Central memory CD8-positive, alpha-beta T cell (primary cell): ENCODE data around the gene DNAJB13.
"Not testable (repeated sequence)": the region's sequence is repeated elsewhere in the genome, so short reads cannot be mapped to it uniquely, and the experiment has no call there.

Experiments
- ATAC-seq: fragments of 150-1000 bp; cut with Tn5 transposase; replicated peaks from 2 replicates; pipeline ENCODE4 v1.10.0; 2022; ENCODE audit warnings: mild to moderate bottlenecking, moderate FRiP score, moderate number of reproducible peaks; ENCODE audit not compliant: poor library complexity, severe bottlenecking; ENCODE audit errors: extremely low read depth
- DNase-seq, 2 donors: peaks; one replicate each; pipeline ENCODE4 v3.0.0; 2021; ENCODE audit warnings: low spot score in 2 of 2
- H3K27ac Mint-ChIP-seq: one replicate; pipeline ENCODE4 v1.8.0; 2022; ENCODE audit warnings: low read depth, mild to moderate bottlenecking, moderate library complexity, mixed read lengths
- H3K27me3 Mint-ChIP-seq: one replicate; pipeline ENCODE4 v1.8.0; 2022; ENCODE audit warnings: mixed read lengths
- H3K36me3 Mint-ChIP-seq: one replicate; pipeline ENCODE4 v1.8.0; 2022; ENCODE audit warnings: mild to moderate bottlenecking, moderate library complexity, mixed read lengths; ENCODE audit not compliant: insufficient read depth
- H3K4me1 Mint-ChIP-seq: one replicate; pipeline ENCODE4 v1.8.0; 2022; ENCODE audit warnings: mixed read lengths
- H3K4me3 Mint-ChIP-seq: one replicate; pipeline ENCODE4 v1.8.0; 2022; ENCODE audit warnings: mild to moderate bottlenecking, moderate library complexity, mixed read lengths
- H3K9me3 Mint-ChIP-seq: one replicate; pipeline ENCODE4 v1.8.0; 2022; ENCODE audit warnings: mixed read lengths

Gene DNAJB13

GRCh38 chr11:73983741-73984538 is 33.1 kb downstream of the DNAJB13 start:
- Mint-ChIP-seq H3K27me3 (no peaks in the 10 kb centered on the region), H3K36me3 (peaks cover 46% of the 10 kb centered on the region), H3K4me3 (peak overlapping the region; percentile 100), H3K4me1 (peaks cover 45% of the 10 kb centered on the region), H3K9me3 (no peaks in the 10 kb centered on the region), H3K27ac (peak overlapping the region; percentile 100)
- ATAC-seq, result no peak
- DNase-seq, result no peak

- not testable (repeated sequence) for H3K27ac Mint-ChIP-seq, ATAC-seq, H3K27me3 Mint-ChIP-seq, H3K9me3 Mint-ChIP-seq, DNase-seq, H3K4me3 Mint-ChIP-seq
- H3K36me3 Mint-ChIP-seq, result peaks cover 32% of the 10 kb centered on the region
- peaks cover 29% of the 10 kb centered on the region for H3K4me1 Mint-ChIP-seq
Observed at GRCh38 chr11:73985661-73986060, 34.8 kb downstream of the DNAJB13 start.

GRCh38 chr11:73988227-73988626 is 37.4 kb downstream of the DNAJB13 start:
- H3K27me3 Mint-ChIP-seq, result no peaks in the 10 kb centered on the region
- no peak for DNase-seq
- ATAC-seq, result no peak
- H3K9me3 Mint-ChIP-seq, result no peaks in the 10 kb centered on the region
- H3K27ac Mint-ChIP-seq, result no peak overlapping the region
- no peak overlapping the region for H3K4me3 Mint-ChIP-seq
- peaks cover 14% of the 10 kb centered on the region for H3K4me1 Mint-ChIP-seq
- peaks cover 7% of the 10 kb centered on the region for H3K36me3 Mint-ChIP-seq

GRCh38 chr11:73989156-73989555 is 38.3 kb downstream of the DNAJB13 start:
- Mint-ChIP-seq H3K27me3 (no peaks in the 10 kb centered on the region), H3K4me3 (no peak overlapping the region), H3K27ac (no peak overlapping the region), H3K36me3 (no peaks in the 10 kb centered on the region), H3K9me3 (no peaks in the 10 kb centered on the region), H3K4me1 (peaks cover 6% of the 10 kb centered on the region)
- ATAC-seq (no peak), DNase-seq (no peak)

GRCh38 chr11:73990730-73991129 is 39.9 kb downstream of the DNAJB13 start:
- Mint-ChIP-seq H3K27ac (no peak overlapping the region), H3K4me3 (no peak overlapping the region), H3K9me3 (no peaks in the 10 kb centered on the region), H3K36me3 (peaks cover 6% of the 10 kb centered on the region), H3K4me1 (peaks cover 18% of the 10 kb centered on the region), H3K27me3 (no peaks in the 10 kb centered on the region)
- DNase-seq, result no peak
- ATAC-seq, result no peak

GRCh38 chr11:73991471-73992006 is 40.7 kb downstream of the DNAJB13 start:
- DNase-seq (no peak), ATAC-seq (no peak)
- H3K27me3 Mint-ChIP-seq, result no peaks in the 10 kb centered on the region
- H3K4me1 Mint-ChIP-seq, result peaks cover 22% of the 10 kb centered on the region
- no peak overlapping the region for H3K4me3 Mint-ChIP-seq
- H3K27ac Mint-ChIP-seq, result no peak overlapping the region
- peaks cover 9% of the 10 kb centered on the region for H3K36me3 Mint-ChIP-seq
- H3K9me3 Mint-ChIP-seq, result no peaks in the 10 kb centered on the region

- Mint-ChIP-seq H3K9me3 (no peaks in the 10 kb centered on the region), H3K27me3 (no peaks in the 10 kb centered on the region), H3K27ac (peak overlapping the region; percentile 99), H3K4me3 (peak overlapping the region; percentile 75), H3K4me1 (peaks cover 33% of the 10 kb centered on the region), H3K36me3 (peaks cover 12% of the 10 kb centered on the region)
- DNase-seq, result peak in 1 of 2 donors; percentile 51
- peak; percentile 86 for ATAC-seq
Observed at GRCh38 chr11:73995247-73995646, 44.4 kb downstream of the DNAJB13 start.

- Mint-ChIP-seq H3K9me3 (no peaks in the 10 kb centered on the region), H3K36me3 (peaks cover 12% of the 10 kb centered on the region), H3K4me1 (peaks cover 38% of the 10 kb centered on the region), H3K4me3 (peak overlapping the region; percentile 75), H3K27ac (peak overlapping the region; percentile 99), H3K27me3 (no peaks in the 10 kb centered on the region)
- peak; percentile 90 for ATAC-seq
- peak in 1 of 2 donors; percentile 54 for DNase-seq
Observed at GRCh38 chr11:73995731-73996130, 44.9 kb downstream of the DNAJB13 start.

- peaks cover 43% of the 10 kb centered on the region for H3K4me1 Mint-ChIP-seq
- ATAC-seq (no peak), DNase-seq (no peak)
- peak overlapping the region; percentile 75 for H3K4me3 Mint-ChIP-seq
- no peaks in the 10 kb centered on the region for H3K9me3 Mint-ChIP-seq
- H3K36me3 Mint-ChIP-seq, result peaks cover 12% of the 10 kb centered on the region
- H3K27ac Mint-ChIP-seq, result peak overlapping the region; percentile 99
- H3K27me3 Mint-ChIP-seq, result no peaks in the 10 kb centered on the region
Observed at GRCh38 chr11:73996161-73996747, 45.4 kb downstream of the DNAJB13 start.

GRCh38 chr11:73997120-73997770 is 46.4 kb downstream of the DNAJB13 start:
- peak overlapping the region; percentile 99 for H3K27ac Mint-ChIP-seq
- peak overlapping the region; percentile 12 for H3K4me3 Mint-ChIP-seq

GRCh38 chr11:73998846-73999575 is 48.2 kb downstream of the DNAJB13 start:
- no peak for ATAC-seq
- Mint-ChIP-seq H3K9me3 (no peaks in the 10 kb centered on the region), H3K27me3 (no peaks in the 10 kb centered on the region), H3K36me3 (peaks cover 19% of the 10 kb centered on the region), H3K4me3 (no peak overlapping the region), H3K4me1 (peaks cover 57% of the 10 kb centered on the region), H3K27ac (no peak overlapping the region)
- DNase-seq, result no peak

More at GRCh38 chr11:73997120-73997770, 46.4 kb downstream of the DNAJB13 start:
- H3K9me3 Mint-ChIP-seq, result no peaks in the 10 kb centered on the region
- H3K36me3 Mint-ChIP-seq, result peaks cover 14% of the 10 kb centered on the region
- H3K4me1 Mint-ChIP-seq, result peaks cover 51% of the 10 kb centered on the region
- H3K27me3 Mint-ChIP-seq, result no peaks in the 10 kb centered on the region
- ATAC-seq, result no peak
- DNase-seq, result no peak
